Measurements from ENCODE around the gene PSMD8.

PSMD8 gene

GRCh38 chr19:38433268-38433733 is 58.9 kb downstream of the PSMD8 start, which contains the start of gene RYR1:
TSS of gene RYR1 (plus strand) at chr19:38433691. CDS start at chr19:38433830, 139 bp downstream.
- no peak for TF ChIP-seq CTCF (IDR thresholded peaks at IDR 0.05; ENCODE audit: extremely low read depth, missing control alignments)
- peak; percentile 82 for DNase-seq (ENCODE audit: low spot score)
